ENCODE results near the gene STYK1. TPM values are rescaled to one million over a fixed set of nuclear protein-coding genes. Genes with fewer than 3 reads are reported as not detected.
"Not testable (repeated sequence)": the region's sequence is repeated elsewhere in the genome, so short reads cannot be mapped to it uniquely, and the experiment has no call there.

STYK1 gene
- total RNA-seq, 1 donor from 2014 or later: 1.5 TPM

DNA sequence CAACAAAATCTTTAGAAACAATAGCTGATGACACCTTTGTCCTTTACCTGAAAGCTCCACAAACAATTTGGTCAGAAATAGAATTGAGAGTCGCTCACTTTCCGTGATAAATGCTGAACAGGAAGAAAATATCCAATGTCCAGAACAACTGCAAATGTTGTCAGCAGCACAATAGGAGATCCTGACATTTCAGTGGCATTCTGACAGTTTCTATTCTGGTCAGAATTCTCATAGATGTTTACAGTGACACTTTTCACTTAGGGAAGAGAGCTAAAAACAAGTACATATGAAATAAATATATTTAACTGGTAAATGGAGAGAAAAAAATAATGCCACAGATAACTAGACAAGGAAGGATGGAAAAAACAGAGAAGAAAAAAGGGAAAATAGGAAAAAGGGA is 99.5 kb downstream of the STYK1 start:
- no peak overlapping the region for H3K4me3 ChIP-seq (ENCODE audit: low read depth, low read length)
- no peak for DNase-seq (ENCODE audit: low read depth)
- TF ChIP-seq, protein P1, sequence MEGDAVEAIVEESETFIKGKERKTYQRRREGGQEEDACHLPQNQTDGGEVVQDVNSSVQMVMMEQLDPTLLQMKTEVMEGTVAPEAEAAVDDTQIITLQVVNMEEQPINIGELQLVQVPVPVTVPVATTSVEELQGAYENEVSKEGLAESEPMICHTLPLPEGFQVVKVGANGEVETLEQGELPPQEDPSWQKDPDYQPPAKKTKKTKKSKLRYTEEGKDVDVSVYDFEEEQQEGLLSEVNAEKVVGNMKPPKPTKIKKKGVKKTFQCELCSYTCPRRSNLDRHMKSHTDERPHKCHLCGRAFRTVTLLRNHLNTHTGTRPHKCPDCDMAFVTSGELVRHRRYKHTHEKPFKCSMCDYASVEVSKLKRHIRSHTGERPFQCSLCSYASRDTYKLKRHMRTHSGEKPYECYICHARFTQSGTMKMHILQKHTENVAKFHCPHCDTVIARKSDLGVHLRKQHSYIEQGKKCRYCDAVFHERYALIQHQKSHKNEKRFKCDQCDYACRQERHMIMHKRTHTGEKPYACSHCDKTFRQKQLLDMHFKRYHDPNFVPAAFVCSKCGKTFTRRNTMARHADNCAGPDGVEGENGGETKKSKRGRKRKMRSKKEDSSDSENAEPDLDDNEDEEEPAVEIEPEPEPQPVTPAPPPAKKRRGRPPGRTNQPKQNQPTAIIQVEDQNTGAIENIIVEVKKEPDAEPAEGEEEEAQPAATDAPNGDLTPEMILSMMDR (IDR thresholded peaks at IDR 0.05; ENCODE audit: insufficient read depth, low read length, poor library complexity, severe bottlenecking): no peak
- H3K27me3 ChIP-seq (ENCODE audit: control insufficient read depth, insufficient read depth, low read length): no peaks in the 10 kb centered on the region
- H3K36me3 ChIP-seq (ENCODE audit: control insufficient read depth, insufficient read depth, low read length): no peaks in the 10 kb centered on the region

DNA sequence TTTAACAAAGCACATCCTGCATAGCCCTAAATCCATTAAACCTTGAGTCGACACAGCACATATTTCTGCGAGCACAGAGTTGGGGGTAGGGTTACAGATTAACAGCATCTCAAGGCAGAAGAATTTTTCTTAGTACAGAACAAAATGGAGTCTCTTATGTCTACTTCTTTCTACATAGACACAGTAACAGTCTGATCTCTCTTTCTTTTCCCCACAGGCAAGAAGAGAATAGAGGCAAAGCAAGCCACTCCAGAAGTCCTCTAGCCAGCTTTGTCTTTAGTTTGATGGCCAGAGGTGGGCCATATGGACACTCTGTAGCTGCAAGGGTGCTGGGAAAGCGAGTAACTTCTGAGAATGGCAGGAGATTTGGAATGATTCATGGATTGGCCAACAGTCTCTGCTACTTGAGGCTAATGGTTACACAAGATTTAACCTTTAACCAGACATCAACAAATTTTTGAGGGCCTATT is 101.8 kb downstream of the STYK1 start:
- not testable (repeated sequence) for H3K4me3 ChIP-seq (ENCODE audit: low read depth, low read length); DNase-seq (ENCODE audit: low read depth); H3K27me3 ChIP-seq (ENCODE audit: control insufficient read depth, insufficient read depth, low read length); H3K36me3 ChIP-seq (ENCODE audit: control insufficient read depth, insufficient read depth, low read length)

DNA sequence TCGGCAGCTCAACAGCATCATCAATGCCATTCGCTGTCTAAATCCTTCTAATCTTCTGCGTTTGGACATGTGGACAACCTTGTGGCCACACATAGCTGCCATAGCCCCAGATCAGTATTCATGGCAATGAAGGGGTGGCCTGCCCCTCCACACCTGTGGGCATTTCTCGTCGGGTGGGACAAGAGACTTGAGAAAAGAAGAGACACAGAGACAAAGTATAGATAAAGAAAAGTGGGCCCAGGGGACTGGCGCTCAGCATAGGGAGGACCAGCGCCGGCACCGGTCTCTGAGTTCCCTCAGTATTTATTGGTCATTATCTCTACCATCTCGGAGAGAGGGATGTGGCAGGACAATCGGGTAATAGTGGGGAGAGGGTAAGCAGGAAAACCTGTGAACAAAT is 102.7 kb downstream of the STYK1 start:
- TF ChIP-seq, protein P1 (IDR thresholded peaks at IDR 0.05; ENCODE audit: insufficient read depth, low read length, poor library complexity, severe bottlenecking): no peak
- Histone ChIP-seq H3K36me3 (ENCODE audit: control insufficient read depth, insufficient read depth, low read length) (no peaks in the 10 kb centered on the region), H3K27me3 (ENCODE audit: control insufficient read depth, insufficient read depth, low read length) (no peaks in the 10 kb centered on the region), H3K4me3 (ENCODE audit: low read depth, low read length) (no peak overlapping the region)
- no peak for DNase-seq (ENCODE audit: low read depth)

Other genes starting within 250 kb of the STYK1 start
- gene KLRC2, start 238.0 kb downstream of the STYK1 start, total RNA-seq: not detected in 2 replicates
- not detected in 2 replicates for gene KLRC1, start 220.7 kb downstream of the STYK1 start, total RNA-seq
- gene EIF2S3B, start 168.2 kb downstream of the STYK1 start, total RNA-seq: 0.62 and 1.3 TPM in 2 replicates
- 21.7 and 31.1 TPM in 2 replicates for gene MAGOHB, start 60.4 kb downstream of the STYK1 start, total RNA-seq
- gene YBX3, start 49.3 kb upstream of the STYK1 start, total RNA-seq: 307 and 312 TPM in 2 replicates
- gene TAS2R7, start 128.6 kb upstream of the STYK1 start, total RNA-seq: not detected in 2 replicates
- 0.08 TPM in 1 of 2 replicates, not detected in the other for gene TAS2R8, start 133.2 kb upstream of the STYK1 start, total RNA-seq
- not detected in 2 replicates for gene TAS2R9, start 136.1 kb upstream of the STYK1 start, total RNA-seq
- 0.34 and 0.46 TPM in 2 replicates for gene TAS2R10, start 152.3 kb upstream of the STYK1 start, total RNA-seq
- gene PRR4, start 175.4 kb upstream of the STYK1 start, total RNA-seq: 0.38 and 0.55 TPM in 2 replicates
- gene PRH1, start 210.2 kb upstream of the STYK1 start, total RNA-seq: 6.2 and 8.7 TPM in 2 replicates
- gene TAS2R13, start 235.5 kb upstream of the STYK1 start, total RNA-seq: 0.21 and 0.89 TPM in 2 replicates